ENCODE measurements around the gene ATP6V0C. TPM values are rescaled to one million over a fixed set of nuclear protein-coding genes. Genes with fewer than 3 reads are reported as not detected.

Gene ATP6V0C
- total RNA-seq, 4 donors from 2014 or later, result 22.1 to 84.2 (median 56.2) TPM

GRCh38 chr16:2516391-2517240 is 2.9 kb downstream of the ATP6V0C start:
- Histone ChIP-seq H3K36me3 (no peaks in the 10 kb centered on the region), H3K4me1 (peaks cover 64 to 70% of the 10 kb centered on the region in 2 donors), H3K27me3 (no peaks in the 10 kb centered on the region), H3K9me3 (no peaks in the 10 kb centered on the region), H3K27ac (peak overlapping the region; percentile 98 to 100 (median 98)), H3K4me3 (peak overlapping the region; percentile 5 to 88 (median 53))
- DNase-seq (no peak), ATAC-seq (no peak)
- TF ChIP-seq CTCF (IDR thresholded peaks at IDR 0.05 in 4 of 5, conservative IDR thresholded peaks at IDR 0.05 in 1 of 5) (no peak), POLR2A (IDR thresholded peaks at IDR 0.05) (no peak)
- in situ Hi-C loops (cut with MboI; ENCODE audit: low sequenced_read_pairs in 4 of 4), result no loop called here
- intact Hi-C loops (cut with DNase I; ENCODE audit: low total_unique reads), result loop anchor here (10.0 kb wide), 1 partner anchor 252 kb away; the partner anchor contains the start of gene RNPS1

- Histone ChIP-seq H3K36me3 (no peaks in the 10 kb centered on the region), H3K27me3 (no peaks in the 10 kb centered on the region), H3K4me1 (peaks cover 60 to 65% of the 10 kb centered on the region in 2 donors), H3K9me3 (no peaks in the 10 kb centered on the region), H3K4me3 (no peak overlapping the region), H3K27ac (peak overlapping the region; percentile 98 to 100 (median 98))
- ATAC-seq, result no peak
- no peak for DNase-seq
- intact Hi-C loops (cut with DNase I; ENCODE audit: low total_unique reads) (loop anchor here (10.0 kb wide), 1 partner anchor 253 kb away; the partner anchor contains the start of gene RNPS1), in situ Hi-C loops (cut with MboI; ENCODE audit: low sequenced_read_pairs in 4 of 4) (no loop called here)
- TF ChIP-seq CTCF (IDR thresholded peaks at IDR 0.05 in 4 of 5, conservative IDR thresholded peaks at IDR 0.05 in 1 of 5), result no peak
- no peak for TF ChIP-seq POLR2A (IDR thresholded peaks at IDR 0.05)
Measured at GRCh38 chr16:2517954-2518605, 4.3 kb downstream of the ATP6V0C start.

- DNase-seq, result no peak
- Histone ChIP-seq H3K4me1 (peaks cover 58 to 63% of the 10 kb centered on the region in 2 donors), H3K36me3 (peaks cover 0 to 6% of the 10 kb centered on the region in 2 donors), H3K4me3 (peak overlapping the region; percentile 37 to 66 (median 54)), H3K27me3 (no peaks in the 10 kb centered on the region), H3K27ac (peak overlapping the region; percentile 98 to 100 (median 98)), H3K9me3 (no peaks in the 10 kb centered on the region)
- intact Hi-C loops (cut with DNase I; ENCODE audit: low total_unique reads), result loop anchor here (10.0 kb wide), 1 partner anchor 254 kb away; the partner anchor contains the start of gene RNPS1
- no peak for TF ChIP-seq POLR2A (IDR thresholded peaks at IDR 0.05)
- TF ChIP-seq CTCF (IDR thresholded peaks at IDR 0.05 in 4 of 5, conservative IDR thresholded peaks at IDR 0.05 in 1 of 5), result no peak
- no peak for ATAC-seq
- in situ Hi-C loops (cut with MboI; ENCODE audit: low sequenced_read_pairs in 4 of 4), result no loop called here
Measured at GRCh38 chr16:2518823-2519710, 5.3 kb downstream of the ATP6V0C start.

- Histone ChIP-seq H3K27ac (peak overlapping the region; percentile 98 to 100 (median 98)), H3K27me3 (no peaks in the 10 kb centered on the region), H3K36me3 (peaks cover 0 to 8% of the 10 kb centered on the region in 2 donors), H3K9me3 (no peaks in the 10 kb centered on the region), H3K4me1 (peaks cover 58 to 62% of the 10 kb centered on the region in 2 donors), H3K4me3 (peak overlapping the region; percentile 37 to 66 (median 54))
- ATAC-seq, result no peak
- intact Hi-C loops (cut with DNase I; ENCODE audit: low total_unique reads), result loop anchor here (1.0 to 10.0 kb wide), 2 partner anchors 13 to 255 kb away; partner anchors contain the start of gene RNPS1
- TF ChIP-seq CTCF (IDR thresholded peaks at IDR 0.05 in 4 of 5, conservative IDR thresholded peaks at IDR 0.05 in 1 of 5) (no peak), POLR2A (IDR thresholded peaks at IDR 0.05) (no peak)
- DNase-seq, result no peak
- in situ Hi-C loops (cut with MboI; ENCODE audit: low sequenced_read_pairs in 4 of 4), result no loop called here
Measured at GRCh38 chr16:2519711-2520080, 5.9 kb downstream of the ATP6V0C start.

All from gastrocnemius medialis (tissue), 4 donors.